Stimulated activated CD8-positive, alpha-beta memory T cell treated with anti-CD3 and anti-CD28 coated beads, Interleukin-12 subunit alpha, Interleukin-12 subunit beta, amount 100 ng/mL, for 4 hours (primary cell): ENCODE measurements around the gene GJB1.

ENCODE experiments used
- DNase-seq: peaks from one replicate; pipeline ENCODE4 v3.0.0-alpha.2; 2020; ENCODE audit warnings: low read depth

The GJB1 gene

DNA sequence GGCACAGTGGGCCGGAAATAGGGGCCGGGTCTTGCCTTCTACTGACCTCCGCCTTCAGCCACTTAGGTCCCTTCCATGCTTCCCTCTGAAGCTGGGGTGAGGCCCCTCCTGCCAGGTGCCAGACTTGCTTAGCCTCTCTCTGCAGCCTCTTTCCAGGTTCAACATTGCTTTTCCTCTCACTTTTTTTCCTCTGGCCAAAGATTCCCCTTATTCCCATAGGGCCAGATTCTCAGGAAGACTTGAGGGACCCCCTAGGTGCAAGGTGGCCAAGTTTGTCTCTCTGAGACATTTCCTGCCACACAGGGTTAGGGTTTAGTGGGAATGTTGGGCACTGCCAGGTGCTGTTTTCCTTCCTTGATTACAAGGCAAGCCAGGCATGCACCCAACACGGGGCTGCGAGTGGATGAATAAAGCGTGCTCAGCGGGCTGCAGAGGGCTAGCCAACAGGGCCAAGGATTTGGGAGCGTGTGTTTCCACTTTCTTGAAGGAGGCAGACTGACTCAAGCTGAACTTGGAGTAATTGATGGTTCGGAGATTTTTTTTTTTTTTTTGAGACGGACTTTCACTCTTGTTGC, 7.6 kb upstream of the GJB1 start:
- no peak for DNase-seq

DNA sequence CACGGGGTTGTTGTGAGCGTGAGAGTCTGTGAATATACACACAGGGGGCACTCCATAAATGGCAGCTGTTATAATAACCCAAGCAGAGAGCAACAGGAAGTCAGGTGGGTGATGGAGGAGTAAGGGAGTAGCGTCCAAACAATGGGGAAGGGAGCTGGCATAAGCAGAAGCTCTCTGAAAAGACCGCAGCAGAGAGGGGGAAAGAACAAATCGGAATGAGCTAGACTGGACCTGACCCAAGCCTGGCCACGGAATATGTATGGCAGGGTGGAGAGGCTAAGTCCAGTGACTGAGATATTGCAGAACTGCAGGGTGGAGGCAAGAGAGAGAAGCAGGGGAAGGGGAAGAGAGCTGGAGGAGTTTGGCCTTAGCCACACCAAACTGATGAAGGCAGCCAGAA, 6.5 kb upstream of the GJB1 start:
- no peak for DNase-seq

DNA sequence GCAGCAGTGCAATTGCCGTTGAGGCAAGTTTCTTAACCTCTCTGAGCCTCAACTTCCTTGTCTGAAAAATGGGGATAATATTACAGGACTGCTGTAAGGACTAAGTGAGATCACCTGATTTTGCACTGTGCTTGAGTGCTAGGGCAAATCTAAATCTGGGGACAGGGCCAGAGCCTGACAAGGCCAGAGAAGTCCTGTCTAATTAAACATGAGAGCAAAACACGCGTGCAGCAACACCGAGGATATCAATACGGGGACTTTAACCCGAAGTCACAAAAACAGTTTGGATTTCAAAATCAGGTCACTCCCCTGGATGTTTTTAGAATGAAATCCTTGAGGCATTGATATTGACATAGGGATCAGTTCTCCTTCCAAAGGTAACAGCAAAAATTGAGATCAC, 5.7 kb upstream of the GJB1 start:
- no peak for DNase-seq

DNA sequence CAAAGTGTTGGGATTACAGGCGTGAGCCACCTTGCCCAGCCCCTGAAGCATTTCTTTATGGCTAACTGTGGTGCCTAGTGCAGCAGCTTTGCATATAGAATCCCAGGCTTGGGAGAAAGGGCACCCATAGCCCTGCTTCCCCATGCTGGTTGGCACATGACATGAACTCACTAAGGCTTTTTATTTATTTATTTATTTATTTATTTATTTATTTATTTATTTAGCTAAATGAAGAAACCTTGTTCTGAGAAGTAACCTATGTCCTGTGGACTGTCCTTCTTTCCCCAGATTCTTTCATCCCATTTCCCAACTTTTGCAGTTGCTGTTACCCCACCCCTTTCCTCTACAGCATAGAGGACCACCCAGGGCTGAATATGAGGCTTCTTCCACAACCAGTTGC, 1.9 kb upstream of the GJB1 start:
- DNase-seq: no peak

DNA sequence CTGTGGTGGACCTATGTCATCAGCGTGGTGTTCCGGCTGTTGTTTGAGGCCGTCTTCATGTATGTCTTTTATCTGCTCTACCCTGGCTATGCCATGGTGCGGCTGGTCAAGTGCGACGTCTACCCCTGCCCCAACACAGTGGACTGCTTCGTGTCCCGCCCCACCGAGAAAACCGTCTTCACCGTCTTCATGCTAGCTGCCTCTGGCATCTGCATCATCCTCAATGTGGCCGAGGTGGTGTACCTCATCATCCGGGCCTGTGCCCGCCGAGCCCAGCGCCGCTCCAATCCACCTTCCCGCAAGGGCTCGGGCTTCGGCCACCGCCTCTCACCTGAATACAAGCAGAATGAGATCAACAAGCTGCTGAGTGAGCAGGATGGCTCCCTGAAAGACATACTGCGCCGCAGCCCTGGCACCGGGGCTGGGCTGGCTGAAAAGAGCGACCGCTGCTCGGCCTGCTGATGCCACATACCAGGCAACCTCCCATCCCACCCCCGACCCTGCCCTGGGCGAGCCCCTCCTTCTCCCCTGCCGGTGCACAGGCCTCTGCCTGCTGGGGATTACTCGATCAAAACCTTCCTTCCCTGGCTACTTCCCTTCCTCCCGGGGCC, 1.2 kb downstream of the GJB1 start:
- no peak for DNase-seq

DNA sequence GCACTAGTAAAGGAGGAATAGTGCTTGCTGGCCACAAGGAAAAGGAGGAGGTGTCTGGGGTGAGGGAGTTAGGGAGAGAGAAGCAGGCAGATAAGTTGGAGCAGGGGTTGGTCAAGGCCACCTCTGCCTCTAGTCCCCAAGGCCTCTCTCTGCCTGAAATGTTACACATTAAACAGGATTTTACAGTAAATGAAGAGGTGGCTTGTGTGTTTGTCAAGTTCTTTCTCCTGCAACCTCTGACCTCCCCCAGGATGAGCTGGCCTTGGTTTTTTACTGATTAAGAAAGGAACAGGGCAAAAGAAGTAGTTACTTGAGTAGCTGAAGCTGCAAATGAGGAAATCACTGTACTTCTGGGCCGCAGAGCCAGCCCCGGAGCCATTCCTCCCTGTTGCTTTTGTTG, 2.0 kb downstream of the GJB1 start:
- no peak for DNase-seq

DNA sequence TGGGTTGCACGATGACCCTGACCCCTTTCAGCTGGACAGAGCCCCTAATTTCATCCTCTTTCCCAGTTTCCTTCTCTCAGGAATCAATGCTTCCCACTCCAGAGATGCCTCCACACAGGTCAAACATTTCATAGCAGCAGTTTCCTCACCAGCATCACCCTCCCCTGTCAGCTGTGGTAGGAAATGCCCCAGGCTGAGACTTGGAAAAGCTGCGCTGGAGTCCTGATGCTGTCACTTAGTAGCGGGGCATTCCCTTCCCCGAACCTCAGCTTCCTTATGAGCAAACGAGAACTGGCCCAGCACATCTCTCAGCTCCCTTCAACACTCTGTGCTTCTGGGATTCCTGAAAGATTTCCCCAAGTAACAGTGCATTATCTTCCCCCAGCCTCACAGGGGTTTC, 2.7 kb downstream of the GJB1 start:
- no peak for DNase-seq

DNA sequence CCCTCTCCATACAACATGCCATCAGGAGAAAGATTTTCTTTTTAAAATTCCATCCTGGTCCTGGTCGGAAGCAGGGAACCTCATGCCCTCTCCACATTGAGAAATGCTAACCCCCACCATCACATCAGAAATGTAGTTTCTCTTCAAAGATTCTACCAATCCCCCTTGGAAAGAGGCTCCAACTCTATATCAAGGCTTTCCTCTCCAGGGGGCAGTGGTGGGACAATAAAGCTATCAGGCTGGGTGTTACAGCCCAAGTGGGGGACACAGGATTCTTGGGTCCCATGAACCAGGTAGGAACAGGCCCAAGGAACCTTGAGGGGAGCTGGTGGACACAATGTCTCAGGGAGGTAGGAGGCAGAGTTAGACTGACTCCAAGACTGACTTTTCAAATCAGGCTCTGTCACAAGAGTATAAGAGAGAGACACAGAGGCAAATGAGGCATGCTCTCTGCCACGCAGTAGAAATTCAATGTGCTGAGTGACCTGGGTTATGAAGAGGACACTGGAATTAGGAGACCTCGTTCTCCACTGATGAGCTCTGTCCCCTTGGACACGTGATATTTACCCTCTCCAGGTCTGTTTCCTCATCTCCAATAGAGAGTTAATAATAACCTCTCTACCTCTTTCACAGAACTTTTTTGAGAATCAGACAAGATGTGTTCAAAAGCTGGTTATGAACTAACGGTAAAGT, 4.5 kb downstream of the GJB1 start:
- DNase-seq: no peak

DNA sequence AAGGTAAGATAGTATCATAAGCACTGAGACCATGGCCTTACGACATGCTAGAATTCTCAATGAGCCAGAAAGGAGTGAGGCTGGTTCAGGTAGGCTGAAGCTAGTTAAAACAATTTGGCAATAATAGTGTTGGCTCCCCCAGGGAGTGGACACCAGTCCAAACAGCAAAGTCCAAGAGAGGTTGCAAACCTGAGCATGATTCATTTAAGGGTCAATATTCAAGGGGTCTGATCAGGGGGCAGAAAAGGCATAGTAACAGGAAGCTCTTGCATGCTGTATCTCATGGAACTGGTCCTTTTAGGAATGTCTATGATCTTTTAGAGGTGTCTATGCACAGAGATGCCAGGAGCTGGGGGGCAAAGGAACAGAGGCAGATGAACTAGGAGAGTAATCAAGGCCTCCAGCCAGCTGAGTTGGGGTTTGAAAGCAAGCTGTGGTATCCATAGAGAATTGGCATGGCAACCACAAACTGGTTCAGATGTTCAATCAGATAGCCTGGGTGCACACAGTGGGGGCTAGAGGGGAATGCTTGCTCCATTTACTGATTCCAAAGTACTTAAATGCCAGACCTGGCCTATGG, 5.1 kb downstream of the GJB1 start:
- no peak for DNase-seq

DNA sequence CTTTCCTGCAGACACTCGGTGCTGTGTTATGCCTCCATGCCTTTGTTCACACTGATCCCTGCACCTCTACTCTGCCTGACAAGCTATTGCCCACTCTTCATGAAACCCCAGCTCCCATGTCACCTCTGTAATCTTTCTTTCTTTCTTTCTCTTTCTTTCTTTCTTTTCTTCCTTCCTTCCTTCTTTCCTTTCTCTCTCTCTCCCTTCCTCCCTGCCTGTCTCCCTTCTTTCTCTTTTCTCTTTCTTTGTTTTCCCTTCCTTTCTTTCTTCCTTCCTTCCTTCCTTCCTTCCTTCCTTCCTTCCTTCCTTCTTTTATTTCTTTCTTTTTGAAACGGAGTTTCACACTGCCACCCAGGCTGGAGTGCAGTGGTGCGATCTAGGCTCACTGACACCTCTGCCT, 12.5 kb downstream of the GJB1 start:
- no peak for DNase-seq

DNA sequence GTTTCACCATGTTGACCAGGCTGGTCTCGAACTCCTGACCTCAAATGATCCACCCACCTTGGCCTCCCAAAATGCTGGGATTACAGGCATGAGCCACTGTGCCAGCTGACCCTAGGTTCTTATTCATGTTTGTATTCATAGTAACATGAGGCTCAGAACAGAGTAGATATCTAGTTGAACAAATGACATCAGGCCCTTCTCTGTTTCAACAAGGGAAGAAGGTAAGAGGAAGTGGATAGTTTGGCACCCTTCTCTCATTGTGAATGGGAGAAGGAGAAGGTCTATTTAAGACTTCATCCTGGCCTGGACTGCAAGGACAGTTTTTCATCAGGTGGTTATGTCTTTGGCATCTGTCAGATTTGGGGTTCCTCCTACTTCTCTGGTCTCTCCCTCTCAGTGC, 13.8 kb downstream of the GJB1 start:
- DNase-seq: no peak

DNA sequence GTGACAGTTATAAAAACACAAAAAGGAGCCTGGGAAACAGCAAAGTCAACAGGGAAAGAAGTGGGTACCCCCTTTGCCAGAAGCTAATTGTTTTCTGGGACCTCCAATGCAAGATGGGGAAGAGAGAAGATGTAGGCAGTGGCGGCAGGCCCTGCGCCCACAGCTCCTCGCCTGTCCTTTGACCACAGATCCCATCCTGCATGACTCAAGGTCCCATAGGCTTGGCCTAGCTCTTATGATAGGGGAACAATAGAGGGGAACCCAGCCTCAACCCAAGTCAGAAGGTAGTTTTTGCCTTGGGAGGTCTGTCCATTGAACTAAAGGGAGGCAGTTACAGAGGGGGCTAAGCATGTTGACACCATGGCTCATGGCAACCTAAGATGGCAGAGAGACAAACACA, 16.8 kb downstream of the GJB1 start:
- DNase-seq: no peak

DNA sequence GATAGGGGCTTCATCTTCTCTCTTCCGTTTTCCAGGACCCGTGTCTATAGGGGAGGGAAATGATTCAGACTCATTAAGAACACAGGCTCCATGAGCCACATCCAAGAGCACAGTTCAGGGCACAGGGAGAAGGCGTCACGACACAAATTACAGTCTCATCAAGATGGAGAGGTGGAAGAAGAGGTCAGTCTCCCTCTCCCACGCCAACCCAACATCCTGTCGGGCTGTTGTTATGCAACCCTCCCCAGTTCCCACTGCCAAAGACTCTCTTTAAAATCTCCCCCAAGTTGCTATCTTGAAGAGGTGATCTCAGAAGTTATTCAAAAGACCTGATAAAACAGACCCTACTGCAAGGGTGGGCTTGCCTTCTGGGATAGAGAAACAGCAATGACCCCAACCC, 18.3 kb downstream of the GJB1 start:
- no peak for DNase-seq

DNA sequence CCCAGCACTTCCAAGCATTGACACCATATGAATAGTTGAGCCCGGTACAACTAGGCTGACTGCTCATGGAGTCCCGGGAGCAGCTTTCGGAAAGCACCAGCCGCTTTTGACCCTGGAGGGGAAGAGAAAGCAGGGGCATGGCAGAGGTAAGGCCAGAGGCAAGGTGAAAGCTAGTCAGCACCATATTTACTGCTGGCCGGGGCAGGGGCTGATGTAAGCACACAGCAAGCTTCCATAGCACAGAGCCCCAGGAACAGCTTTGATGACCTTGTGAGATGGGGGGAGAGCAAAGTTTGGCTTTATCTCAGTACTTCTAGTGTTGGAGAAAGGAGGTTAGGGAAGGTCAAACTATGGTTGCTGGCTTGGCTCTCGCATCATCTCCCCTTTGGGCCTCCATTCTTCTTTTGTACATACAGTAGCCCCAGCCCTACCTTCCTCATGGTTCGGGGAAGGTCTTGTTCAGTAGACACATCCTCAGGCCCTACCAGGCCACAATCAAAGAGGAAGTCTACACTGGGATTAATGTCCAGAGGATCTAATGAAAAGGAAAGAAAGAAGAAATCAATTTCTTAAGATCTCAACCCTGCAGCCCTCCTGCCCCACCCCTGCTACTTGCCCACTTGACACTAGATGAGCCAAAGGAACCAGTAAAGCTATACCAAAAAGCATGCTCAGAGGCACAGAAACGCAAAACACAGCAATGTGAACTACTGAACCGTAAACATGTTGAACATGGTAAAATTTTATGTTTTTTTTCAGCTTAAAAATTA, 21.5 kb downstream of the GJB1 start:
- no peak for DNase-seq

DNA sequence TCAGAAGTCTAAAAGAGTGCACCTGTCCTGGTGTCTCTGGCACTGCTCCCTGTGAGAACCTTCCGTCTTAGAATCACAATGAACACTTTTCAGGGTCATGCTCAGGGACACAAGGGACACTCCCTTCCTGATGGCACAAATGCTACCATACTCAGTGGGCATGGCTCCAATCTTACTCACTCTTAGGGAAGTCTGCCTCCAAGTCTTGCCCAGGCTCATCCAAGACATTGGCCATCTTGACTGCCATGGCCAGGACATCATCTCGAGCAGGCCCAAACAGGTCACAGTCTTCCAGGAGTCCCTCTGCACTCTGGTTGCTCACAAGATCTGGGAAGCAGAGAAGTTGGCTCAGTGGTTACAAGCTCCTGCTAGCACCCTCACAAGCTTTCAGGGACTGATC, 22.1 kb downstream of the GJB1 start:
- no peak for DNase-seq

DNA sequence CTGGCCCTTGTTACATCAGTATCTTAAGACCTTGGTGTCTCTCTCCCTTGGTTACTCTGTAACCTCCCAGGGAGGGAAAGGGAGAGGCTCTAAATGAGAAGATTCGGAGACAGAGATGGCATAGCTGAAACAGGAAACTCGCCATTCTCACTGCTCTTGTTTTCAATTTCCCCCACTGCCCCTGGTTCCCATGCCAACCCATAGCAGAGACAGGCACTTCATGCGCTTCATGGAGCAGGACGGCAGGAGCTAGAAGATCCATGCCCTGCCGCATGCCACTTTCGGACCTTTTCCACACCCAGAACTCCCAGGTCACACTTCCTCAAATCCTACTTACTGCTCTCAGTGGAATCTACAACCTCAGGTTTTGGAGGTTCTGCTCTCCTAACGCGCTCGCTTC, 27.8 kb downstream of the GJB1 start:
- no peak for DNase-seq

DNA sequence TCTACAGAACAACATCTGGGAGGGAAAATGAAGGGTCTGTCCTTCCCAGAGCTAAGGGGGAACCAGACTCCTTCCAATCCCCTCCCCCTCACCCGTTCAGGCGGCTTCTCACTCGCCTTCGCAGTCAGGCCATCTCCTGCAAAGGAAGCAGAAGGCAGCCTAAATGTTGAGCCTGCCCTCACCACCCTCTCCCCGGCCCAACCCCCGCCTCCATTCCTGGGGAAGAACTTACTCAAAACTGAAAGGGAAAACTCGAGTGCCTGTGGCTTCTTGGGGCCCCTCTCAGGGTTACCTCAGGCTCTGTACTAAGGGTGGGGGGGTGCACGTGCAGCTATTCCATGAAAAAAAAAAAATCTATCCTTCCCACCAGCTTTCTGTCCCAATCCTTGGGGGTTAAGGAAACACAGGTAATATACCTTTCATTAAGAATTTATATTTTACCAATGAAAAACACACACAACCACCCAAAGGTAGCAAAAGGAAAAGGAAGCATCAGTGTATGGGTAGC, 28.5 kb downstream of the GJB1 start:
- DNase-seq: no peak

DNA sequence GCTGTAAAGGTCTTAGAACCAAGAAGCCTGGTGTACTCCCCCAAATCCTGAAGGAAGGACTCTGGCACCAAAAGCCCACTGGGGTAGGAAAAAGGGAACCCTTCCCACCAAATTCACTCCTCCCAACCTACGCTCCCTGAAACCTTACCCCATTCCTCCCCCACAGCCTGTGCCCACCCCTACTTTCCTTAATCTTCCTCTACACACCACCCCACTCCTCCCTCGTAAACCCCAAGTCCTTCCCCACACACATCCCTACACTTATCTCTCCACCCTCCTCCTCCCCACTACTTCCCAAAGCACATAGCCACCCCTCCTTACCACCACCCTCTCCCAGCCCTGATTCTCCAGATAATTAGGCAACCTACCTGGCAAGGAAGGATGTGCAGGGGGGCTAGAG, 29.2 kb downstream of the GJB1 start:
- DNase-seq: no peak

DNA sequence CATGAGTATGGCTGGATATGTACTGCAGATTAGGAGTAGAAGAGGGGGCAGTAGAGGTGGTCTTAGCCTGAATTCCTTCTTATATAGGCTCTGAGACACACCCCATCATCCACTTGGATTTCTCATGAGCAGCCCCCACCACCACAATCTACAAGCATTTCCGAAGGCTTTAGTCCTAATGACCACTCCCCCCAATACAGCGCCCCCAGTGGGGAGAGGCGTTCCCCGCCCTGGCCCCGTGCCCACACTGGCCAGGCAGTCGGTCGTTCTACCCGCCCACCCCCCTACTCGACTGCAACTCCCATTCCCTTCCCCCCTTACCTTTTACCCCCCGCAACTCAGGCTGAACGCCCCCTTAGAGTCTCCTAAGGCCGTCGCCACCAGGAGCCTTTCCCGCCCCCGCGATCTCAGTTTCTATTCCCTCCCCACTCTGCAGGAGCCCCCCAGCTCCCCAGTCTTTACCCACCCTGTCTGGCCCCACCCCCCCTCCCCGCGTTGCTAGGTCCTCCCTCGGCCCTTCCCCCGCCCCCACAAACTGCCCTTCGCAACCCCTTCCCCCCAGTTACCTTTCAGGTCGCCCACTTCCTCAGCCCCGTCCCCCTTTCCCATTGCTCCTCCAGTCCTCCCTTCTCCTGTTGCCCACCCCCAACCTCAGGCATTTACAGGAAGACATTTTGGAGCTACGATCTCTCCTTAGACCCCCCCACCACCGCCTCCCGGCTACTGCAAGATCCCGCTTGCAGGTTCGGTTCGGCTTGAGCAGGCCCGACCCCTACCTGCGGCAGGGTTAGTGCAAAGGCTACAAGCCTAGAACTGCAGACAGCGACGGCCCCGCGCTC, 30.4 kb downstream of the GJB1 start:
- DNase-seq: no peak

DNA sequence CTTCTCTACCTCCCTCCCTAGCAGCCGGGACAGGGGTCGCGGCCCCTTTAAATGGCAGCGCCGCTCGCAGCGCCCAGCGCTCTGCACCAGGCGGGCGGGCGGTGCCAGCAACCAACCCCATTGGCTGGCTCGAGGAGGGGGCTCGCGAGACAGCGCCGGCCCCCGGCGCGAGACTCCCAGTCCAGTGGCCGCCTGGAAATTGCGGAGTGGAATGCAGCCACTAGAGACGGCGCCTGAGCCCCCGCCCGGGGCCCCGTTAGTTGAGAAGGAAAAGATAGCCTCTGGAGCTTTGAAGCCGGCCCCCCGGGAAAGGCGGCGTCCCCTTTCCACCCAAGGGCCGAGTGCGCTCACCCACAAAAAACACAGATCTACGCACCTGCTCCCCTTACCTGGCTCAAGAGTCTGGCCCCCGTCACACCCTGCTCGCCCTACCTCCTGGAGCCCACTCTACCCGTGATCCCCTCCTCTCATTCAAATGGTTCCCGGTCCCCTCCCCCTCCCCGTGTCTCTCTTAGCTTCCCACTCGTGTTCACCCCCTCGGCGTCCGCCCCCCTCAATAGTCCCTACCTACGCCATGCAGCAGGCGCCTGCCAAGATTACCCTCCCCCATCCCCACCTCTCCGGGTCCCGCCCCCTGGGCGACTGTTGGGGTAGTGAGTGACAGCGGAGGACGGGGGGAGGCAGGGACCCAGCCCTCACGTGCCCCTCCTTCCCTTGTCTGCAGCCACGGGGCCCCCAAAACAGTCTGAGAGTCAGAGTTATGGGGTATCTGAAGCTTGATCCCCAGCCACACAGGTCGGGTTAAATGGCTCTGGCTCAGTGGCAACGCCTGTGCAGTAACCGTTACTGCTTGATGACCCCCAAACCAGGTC, 31.3 kb downstream of the GJB1 start, which contains the start of gene ZMYM3:
Gene ZMYM3, minus strand, starts transcription at position 49 of the 872 bp plus-strand sequence. CDS start 885 bp downstream, outside the sequence.
- peak; percentile 66 for DNase-seq

DNA sequence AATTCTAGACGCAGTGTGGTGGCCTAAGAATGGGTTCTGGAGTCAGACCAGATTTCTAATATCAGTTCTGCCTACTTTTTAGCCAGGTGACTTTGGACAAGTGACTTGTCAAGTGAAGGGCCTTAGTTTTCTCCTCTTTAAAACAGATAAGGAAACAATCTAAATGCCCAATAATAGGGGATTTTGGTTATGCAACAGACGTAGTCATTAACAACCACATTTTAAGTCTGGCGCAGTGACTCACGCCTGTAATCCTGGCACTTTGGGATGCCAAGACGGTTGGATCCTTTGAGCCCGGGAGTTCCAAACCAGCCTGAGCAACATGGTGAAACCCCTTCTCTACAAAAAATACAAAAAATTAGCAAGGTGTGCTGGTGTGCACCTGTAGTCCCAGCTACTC, 33.0 kb downstream of the GJB1 start:
- no peak for DNase-seq
